ENCODE results near the gene TMEFF1. TPM values are rescaled to one million over a fixed set of nuclear protein-coding genes. Genes with fewer than 3 reads are reported as not detected.

Gene TMEFF1
- total RNA-seq, 4 donors from 2014 or later: 0.50 to 1.7 (median 0.73) TPM

GRCh38 chr9:100479820-100480219 is 6.9 kb downstream of the TMEFF1 start:
- no peak overlapping the region for H3K4me3 ChIP-seq
- no peaks in the 10 kb centered on the region for H3K36me3 ChIP-seq
- WGBS: 86% methylated on average over 2 of the region's 2 CpGs
- no peaks in the 10 kb centered on the region for H3K4me1 ChIP-seq
- intact Hi-C loops (cut with DNase I): no loop called here
- no peak overlapping the region for H3K27ac ChIP-seq (replicated peaks in 1 of 4)
- no peak for DNase-seq (ENCODE audit: extremely low spot score)
- TF ChIP-seq EP300 (IDR thresholded peaks at IDR 0.05) (no peak), POLR2A (IDR thresholded peaks at IDR 0.05; ENCODE audit: low read depth) (no peak), CTCF (IDR thresholded peaks at IDR 0.05) (no peak), POLR2AphosphoS5 (IDR thresholded peaks at IDR 0.05) (no peak)
- H3K27me3 ChIP-seq: no peaks in the 10 kb centered on the region
- H3K9me3 ChIP-seq: no peaks in the 10 kb centered on the region

- H3K36me3 ChIP-seq: no peaks in the 10 kb centered on the region
- intact Hi-C loops (cut with DNase I): no loop called here
- H3K4me1 ChIP-seq: no peaks in the 10 kb centered on the region
- TF ChIP-seq CTCF (IDR thresholded peaks at IDR 0.05) (no peak), EP300 (IDR thresholded peaks at IDR 0.05) (no peak), POLR2AphosphoS5 (IDR thresholded peaks at IDR 0.05) (no peak), POLR2A (IDR thresholded peaks at IDR 0.05; ENCODE audit: low read depth) (no peak)
- no peaks in the 10 kb centered on the region for H3K27me3 ChIP-seq
- no peak for DNase-seq (ENCODE audit: extremely low spot score)
- H3K9me3 ChIP-seq: no peaks in the 10 kb centered on the region
- no peak overlapping the region for H3K4me3 ChIP-seq
- no peak overlapping the region for H3K27ac ChIP-seq (replicated peaks in 1 of 4)
- 59% methylated on average over 1 of the region's 1 CpG for WGBS
Observed at GRCh38 chr9:100485196-100485595, 12.2 kb downstream of the TMEFF1 start.

- Histone ChIP-seq H3K9me3 (no peaks in the 10 kb centered on the region), H3K27ac (replicated peaks in 1 of 4) (no peak overlapping the region), H3K4me1 (no peaks in the 10 kb centered on the region), H3K4me3 (no peak overlapping the region), H3K36me3 (no peaks in the 10 kb centered on the region), H3K27me3 (no peaks in the 10 kb centered on the region)
- TF ChIP-seq POLR2A (IDR thresholded peaks at IDR 0.05; ENCODE audit: low read depth): no peak
- 89% methylated on average over 10 of the region's 10 CpGs for WGBS
- intact Hi-C loops (cut with DNase I): no loop called here
- DNase-seq (ENCODE audit: extremely low spot score): no peak
Observed at GRCh38 chr9:100486479-100487176, 13.7 kb downstream of the TMEFF1 start.

- Histone ChIP-seq H3K36me3 (no peaks in the 10 kb centered on the region), H3K9me3 (no peaks in the 10 kb centered on the region), H3K27ac (replicated peaks in 1 of 4) (no peak overlapping the region), H3K4me1 (no peaks in the 10 kb centered on the region), H3K4me3 (no peak overlapping the region), H3K27me3 (no peaks in the 10 kb centered on the region)
- intact Hi-C loops (cut with DNase I): no loop called here
- 100% methylated on average over 1 of the region's 1 CpG for WGBS
- TF ChIP-seq POLR2A (IDR thresholded peaks at IDR 0.05; ENCODE audit: low read depth): no peak
- no peak for TF ChIP-seq CTCF (IDR thresholded peaks at IDR 0.05)
- TF ChIP-seq EP300 (IDR thresholded peaks at IDR 0.05): no peak
- TF ChIP-seq POLR2AphosphoS5 (IDR thresholded peaks at IDR 0.05): no peak
- no peak for DNase-seq (ENCODE audit: extremely low spot score)
Observed at GRCh38 chr9:100488177-100488576, 15.2 kb downstream of the TMEFF1 start.

- Histone ChIP-seq H3K4me1 (no peaks in the 10 kb centered on the region), H3K4me3 (no peak overlapping the region), H3K27me3 (no peaks in the 10 kb centered on the region), H3K27ac (replicated peaks in 1 of 4) (no peak overlapping the region), H3K36me3 (no peaks in the 10 kb centered on the region), H3K9me3 (no peaks in the 10 kb centered on the region)
- 79% methylated on average over 4 of the region's 4 CpGs for WGBS
- TF ChIP-seq EP300 (IDR thresholded peaks at IDR 0.05) (no peak), POLR2AphosphoS5 (IDR thresholded peaks at IDR 0.05) (no peak), CTCF (IDR thresholded peaks at IDR 0.05) (no peak), POLR2A (IDR thresholded peaks at IDR 0.05; ENCODE audit: low read depth) (no peak)
- intact Hi-C loops (cut with DNase I): no loop called here
- DNase-seq (ENCODE audit: extremely low spot score): no peak
Observed at GRCh38 chr9:100489836-100490235, 16.9 kb downstream of the TMEFF1 start.
